ENCODE results near the gene GRM8. TPM values are rescaled to one million over a fixed set of nuclear protein-coding genes. Genes with fewer than 3 reads are reported as not detected.

The GRM8 gene
- total and polyA plus RNA-seq, 9 of the 15 experiments (the other 6 are each of a cell fraction or from before 2014, with no cell fraction given): 0.13 TPM; not detected in 7

DNA sequence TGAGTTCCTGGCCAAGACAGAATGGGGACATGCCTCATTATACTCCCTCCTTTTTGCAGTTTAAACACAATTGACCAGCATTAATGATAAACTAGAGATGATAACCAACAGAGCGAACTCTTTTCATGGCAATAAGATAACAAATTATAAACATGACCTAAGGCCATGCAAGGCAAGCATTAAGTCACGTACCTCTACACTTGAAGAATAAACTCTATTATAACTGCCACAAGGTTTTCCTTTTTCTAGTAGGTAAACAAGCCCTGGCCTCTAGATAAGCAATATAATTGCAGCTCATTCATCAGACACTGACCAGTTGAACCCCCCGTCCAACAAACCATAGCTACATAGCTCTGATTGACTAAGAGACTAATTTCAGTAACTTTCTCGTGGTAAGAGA, 767.0 kb downstream of the GRM8 start:
- intact Hi-C loops (cut with micrococcal nuclease): no loop called here
- Histone ChIP-seq H4K20me1 (replicated peaks; ENCODE audit: control insufficient read depth, insufficient read depth, low read length) (no peaks in the 10 kb centered on the region), H3K9me3 (replicated peaks; ENCODE audit: control insufficient read depth, insufficient read depth, low read depth, low read length) (no peaks in the 10 kb centered on the region), H3K9ac (ENCODE audit: insufficient read depth in 1 of 2, low read depth in 2 of 2, low read length in 2 of 2) (no peak overlapping the region), H3K79me2 (ENCODE audit: control insufficient read depth, insufficient read depth, low read length) (no peaks in the 10 kb centered on the region), H3K36me3 (ENCODE audit: control insufficient read depth, insufficient read depth, low read length) (no peaks in the 10 kb centered on the region), H3K27ac (ENCODE audit: extremely low read depth, low read depth, low read length) (no peak overlapping the region), H3K4me3 (no peak overlapping the region), H3K9me1 (ENCODE audit: control insufficient read depth, insufficient read depth, low read length) (no peaks in the 10 kb centered on the region), H3K4me2 (ENCODE audit: insufficient read depth, low read length) (no peak overlapping the region), H3K4me1 (replicated peaks in 1 of 2; ENCODE audit: control insufficient read depth in 2 of 2, insufficient read depth in 2 of 2, low read length in 2 of 2) (no peaks in the 10 kb centered on the region), H3K27me3 (ENCODE audit: control insufficient read depth in 2 of 2, insufficient read depth in 2 of 2, low read length in 2 of 2) (no peaks in the 10 kb centered on the region), H2AFZ (ENCODE audit: low read depth, low read length) (no peak overlapping the region)
- ATAC-seq (no peak), DNase-seq (ENCODE audit: extremely low read depth in 1 of 4, low spot score in 3 of 4) (no peak), FAIRE-seq (no peak)
- in situ Hi-C loops (cut with MboI): no loop called here
- no TSS peak for BruUV-seq (replicated peaks)
- TF ChIP-seq SNRNP70 (optimal IDR thresholded peaks at IDR 0.05; ENCODE audit: low read depth, low read length) (no peak), ARID2 (IDR thresholded peaks at IDR 0.05) (no peak), RAD21 (CRISPR knock-in tag; conservative IDR thresholded peaks at IDR 0.05 in 1 of 2, IDR thresholded peaks at IDR 0.05 in 1 of 2) (no peak)
- WGBS (ENCODE audit: insufficient coverage, low coverage, missing lambda C conversion rate): 0% methylated on average over 4 of the region's 4 CpGs
- ChIA-PET POLR2A (no interaction called here), CTCF (ENCODE audit: low intra/inter-chr PET ratio) (no interaction called here)

GRCh38 chr7:126483972-126484371, 768.8 kb downstream of the GRM8 start:
- no peaks in the 10 kb centered on the region for H3K27me3 ChIP-seq (ENCODE audit: control insufficient read depth in 2 of 2, insufficient read depth in 2 of 2, low read length in 2 of 2)
- no peak overlapping the region for H3K9ac ChIP-seq (ENCODE audit: insufficient read depth in 1 of 2, low read depth in 2 of 2, low read length in 2 of 2)
- H3K27ac ChIP-seq (ENCODE audit: extremely low read depth, low read depth, low read length): no peak overlapping the region
- H3K9me3 ChIP-seq (replicated peaks; ENCODE audit: control insufficient read depth, insufficient read depth, low read depth, low read length): no peaks in the 10 kb centered on the region
- intact Hi-C loops (cut with micrococcal nuclease): no loop called here
- ChIA-PET CTCF (ENCODE audit: low intra/inter-chr PET ratio) (no interaction called here), POLR2A (no interaction called here)
- H3K36me3 ChIP-seq (ENCODE audit: control insufficient read depth, insufficient read depth, low read length): no peaks in the 10 kb centered on the region
- no peaks in the 10 kb centered on the region for H3K79me2 ChIP-seq (ENCODE audit: control insufficient read depth, insufficient read depth, low read length)
- FAIRE-seq: no peak
- in situ Hi-C loops (cut with MboI): no loop called here
- no peaks in the 10 kb centered on the region for H3K9me1 ChIP-seq (ENCODE audit: control insufficient read depth, insufficient read depth, low read length)
- no peak for DNase-seq (ENCODE audit: extremely low read depth in 1 of 4, low spot score in 3 of 4)
- 2% methylated on average over 3 of the region's 3 CpGs for WGBS (ENCODE audit: insufficient coverage, low coverage, missing lambda C conversion rate)
- no TSS peak for BruUV-seq (replicated peaks)
- H3K4me2 ChIP-seq (ENCODE audit: insufficient read depth, low read length): no peak overlapping the region
- no peak overlapping the region for H2AFZ ChIP-seq (ENCODE audit: low read depth, low read length)
- no peaks in the 10 kb centered on the region for H4K20me1 ChIP-seq (replicated peaks; ENCODE audit: control insufficient read depth, insufficient read depth, low read length)
- no peak for ATAC-seq
- H3K4me3 ChIP-seq: no peak overlapping the region
- H3K4me1 ChIP-seq (replicated peaks in 1 of 2; ENCODE audit: control insufficient read depth in 2 of 2, insufficient read depth in 2 of 2, low read length in 2 of 2): no peaks in the 10 kb centered on the region
- TF ChIP-seq, protein P1, sequence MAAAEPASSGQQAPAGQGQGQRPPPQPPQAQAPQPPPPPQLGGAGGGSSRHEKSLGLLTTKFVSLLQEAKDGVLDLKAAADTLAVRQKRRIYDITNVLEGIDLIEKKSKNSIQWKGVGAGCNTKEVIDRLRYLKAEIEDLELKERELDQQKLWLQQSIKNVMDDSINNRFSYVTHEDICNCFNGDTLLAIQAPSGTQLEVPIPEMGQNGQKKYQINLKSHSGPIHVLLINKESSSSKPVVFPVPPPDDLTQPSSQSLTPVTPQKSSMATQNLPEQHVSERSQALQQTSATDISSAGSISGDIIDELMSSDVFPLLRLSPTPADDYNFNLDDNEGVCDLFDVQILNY (CRISPR knock-in tag; IDR thresholded peaks at IDR 0.05): no peak
- no peak for TF ChIP-seq TCFL5 (CRISPR knock-in tag; conservative IDR thresholded peaks at IDR 0.05)

Measured in K562 (cell line).